ENCODE measurements around the gene BASP1.
"Not testable (repeated sequence)": the region's sequence is repeated elsewhere in the genome, so short reads cannot be mapped to it uniquely, and the experiment has no call there.

Gene BASP1

DNA sequence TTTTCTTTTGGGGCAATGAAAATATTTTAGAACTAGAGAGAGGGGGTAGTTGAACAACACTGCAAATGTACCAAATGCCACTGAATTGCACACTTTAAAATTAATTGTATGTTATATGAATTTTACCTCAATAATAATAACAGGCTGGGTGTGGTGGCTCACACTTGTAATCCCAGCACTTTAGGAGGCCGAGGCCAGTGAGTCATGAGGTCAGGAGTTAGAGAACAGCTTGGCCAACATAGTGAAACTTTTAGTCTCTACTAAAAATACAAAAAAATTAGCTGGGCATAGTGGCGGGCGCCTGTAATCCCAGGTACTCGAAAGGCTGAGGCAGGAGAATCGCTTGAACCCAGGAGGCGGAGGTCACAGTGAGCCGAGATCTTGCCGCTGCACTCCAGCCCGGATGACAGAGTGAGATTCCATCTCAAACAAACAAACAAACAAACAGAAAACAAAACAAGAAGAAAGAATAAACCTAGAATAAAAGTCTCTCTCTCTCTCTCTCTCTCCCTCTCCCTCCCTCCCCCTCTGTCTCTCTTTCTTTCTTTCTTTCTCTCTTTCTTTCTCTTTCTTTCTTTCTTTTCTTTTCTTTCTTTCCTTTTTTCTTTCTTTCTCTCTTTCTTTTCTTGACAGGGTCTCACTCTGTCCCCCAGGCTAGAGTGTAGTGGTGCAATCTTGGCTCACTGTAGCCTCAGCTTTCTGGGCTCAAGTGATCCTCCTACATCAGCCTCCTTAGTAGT, 91.1 kb downstream of the BASP1 start:
- Histone ChIP-seq H3K9me3 (replicated peaks; ENCODE audit: insufficient read depth, low read length) (no peaks in the 10 kb centered on the region), H3K4me1 (ENCODE audit: low read length) (no peaks in the 10 kb centered on the region), H3K4me2 (ENCODE audit: low read depth, low read length) (no peak overlapping the region), H3K27me3 (replicated peaks; ENCODE audit: insufficient read depth, low read length) (no peaks in the 10 kb centered on the region), H2AFZ (ENCODE audit: low read length) (no peak overlapping the region), H4K20me1 (ENCODE audit: insufficient read depth, low read length) (no peaks in the 10 kb centered on the region), H3F3A (ENCODE audit: insufficient read depth, low read length) (no peaks in the 10 kb centered on the region), H3K27ac (ENCODE audit: low read length) (no peak overlapping the region), H3K9me2 (replicated peaks; ENCODE audit: insufficient read depth, low read length) (no peaks in the 10 kb centered on the region), H3K79me2 (ENCODE audit: low read length) (no peaks in the 10 kb centered on the region), H3K9ac (ENCODE audit: low read length) (no peak overlapping the region), H3K36me3 (replicated peaks; ENCODE audit: insufficient read depth, low read length) (no peaks in the 10 kb centered on the region), H3K4me3 (ENCODE audit: low read length) (no peak overlapping the region)
- no peak for DNase-seq
- TF ChIP-seq EZH2 (optimal IDR thresholded peaks at IDR 0.05; ENCODE audit: low read depth, low read length), result no peak
- no peak for TF ChIP-seq EZH2phosphoT487 (IDR thresholded peaks at IDR 0.05; ENCODE audit: low read length)
- no peak for TF ChIP-seq CTCF (IDR thresholded peaks at IDR 0.05; ENCODE audit: low read length)

GRCh38 chr5:17309462-17309861, 92.0 kb downstream of the BASP1 start:
- no peak for TF ChIP-seq CTCF (IDR thresholded peaks at IDR 0.05; ENCODE audit: low read length)
- TF ChIP-seq EZH2phosphoT487 (IDR thresholded peaks at IDR 0.05; ENCODE audit: low read length), result no peak
- TF ChIP-seq EZH2 (optimal IDR thresholded peaks at IDR 0.05; ENCODE audit: low read depth, low read length), result no peak
- no peaks in the 10 kb centered on the region for H3K9me2 ChIP-seq (replicated peaks; ENCODE audit: insufficient read depth, low read length)
- peaks cover under 1% of the 10 kb centered on the region; the same call in 1 of the 2 replicates for H3F3A ChIP-seq (ENCODE audit: insufficient read depth, low read length)
- H3K79me2 ChIP-seq (ENCODE audit: low read length), result no peaks in the 10 kb centered on the region
- DNase-seq, result no peak
- H3K4me2 ChIP-seq (ENCODE audit: low read depth, low read length), result no peak overlapping the region
- no peak overlapping the region for H3K4me3 ChIP-seq (ENCODE audit: low read length)
- H2AFZ ChIP-seq (ENCODE audit: low read length), result no peak overlapping the region
- no peak overlapping the region for H3K9ac ChIP-seq (ENCODE audit: low read length)
- H3K4me1 ChIP-seq (ENCODE audit: low read length), result no peaks in the 10 kb centered on the region
- no peaks in the 10 kb centered on the region for H4K20me1 ChIP-seq (ENCODE audit: insufficient read depth, low read length)
- no peak overlapping the region for H3K27ac ChIP-seq (ENCODE audit: low read length)
- no peaks in the 10 kb centered on the region for H3K9me3 ChIP-seq (replicated peaks; ENCODE audit: insufficient read depth, low read length)
- no peaks in the 10 kb centered on the region for H3K36me3 ChIP-seq (replicated peaks; ENCODE audit: insufficient read depth, low read length)
- H3K27me3 ChIP-seq (replicated peaks; ENCODE audit: insufficient read depth, low read length), result no peaks in the 10 kb centered on the region

DNA sequence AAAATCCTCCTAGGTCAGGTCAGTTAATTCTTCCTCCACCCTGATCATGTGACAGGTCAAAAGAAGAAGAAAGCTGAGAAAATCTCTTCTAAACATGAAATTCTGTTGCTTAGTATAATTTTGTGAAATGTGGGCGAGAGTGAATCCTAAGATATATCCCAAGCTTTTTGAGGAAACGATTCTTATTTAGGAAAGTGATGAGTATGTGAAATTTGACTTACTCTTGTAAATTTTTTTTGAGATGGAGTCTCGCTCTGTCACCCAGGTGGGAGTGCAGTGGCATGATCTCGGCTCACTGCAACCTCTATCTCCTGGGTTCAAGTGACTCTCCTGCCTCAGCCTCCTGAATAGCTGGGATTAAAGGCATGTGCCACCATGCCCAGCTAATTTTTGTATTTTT, 93.1 kb downstream of the BASP1 start:
- not testable (repeated sequence) for H2AFZ ChIP-seq (ENCODE audit: low read length); H3K36me3 ChIP-seq (replicated peaks; ENCODE audit: insufficient read depth, low read length); H3K27ac ChIP-seq (ENCODE audit: low read length); H3K9ac ChIP-seq (ENCODE audit: low read length); H4K20me1 ChIP-seq (ENCODE audit: insufficient read depth, low read length); H3K4me1 ChIP-seq (ENCODE audit: low read length); H3K9me3 ChIP-seq (replicated peaks; ENCODE audit: insufficient read depth, low read length); H3K4me3 ChIP-seq (ENCODE audit: low read length); H3K9me2 ChIP-seq (replicated peaks; ENCODE audit: insufficient read depth, low read length); H3F3A ChIP-seq (ENCODE audit: insufficient read depth, low read length); H3K4me2 ChIP-seq (ENCODE audit: low read depth, low read length); DNase-seq; H3K27me3 ChIP-seq (replicated peaks; ENCODE audit: insufficient read depth, low read length); H3K79me2 ChIP-seq (ENCODE audit: low read length)

GRCh38 chr5:17311811-17312210, 94.4 kb downstream of the BASP1 start:
- H3K79me2 ChIP-seq (ENCODE audit: low read length); H3K9me2 ChIP-seq (replicated peaks; ENCODE audit: insufficient read depth, low read length); H3K9me3 ChIP-seq (replicated peaks; ENCODE audit: insufficient read depth, low read length); H4K20me1 ChIP-seq (ENCODE audit: insufficient read depth, low read length); H3K4me2 ChIP-seq (ENCODE audit: low read depth, low read length); H3K9ac ChIP-seq (ENCODE audit: low read length); H3K27ac ChIP-seq (ENCODE audit: low read length); DNase-seq; H2AFZ ChIP-seq (ENCODE audit: low read length); H3K36me3 ChIP-seq (replicated peaks; ENCODE audit: insufficient read depth, low read length); H3K27me3 ChIP-seq (replicated peaks; ENCODE audit: insufficient read depth, low read length); H3K4me3 ChIP-seq (ENCODE audit: low read length): not testable (repeated sequence)
- peaks cover 16% of the 10 kb centered on the region for H3K4me1 ChIP-seq (ENCODE audit: low read length)
- peaks cover 20% of the 10 kb centered on the region for H3F3A ChIP-seq (ENCODE audit: insufficient read depth, low read length)
